ENCODE data around the gene RUBCNL. TPM values are rescaled to one million over a fixed set of nuclear protein-coding genes. Genes with fewer than 3 reads are reported as not detected.
A peak's percentile ranks its signal among the peaks of the same experiment; 100 is the strongest.

The RUBCNL gene
- total RNA-seq, 2 experiments from 2014 or later = 0.36 to 0.74 TPM

DNA sequence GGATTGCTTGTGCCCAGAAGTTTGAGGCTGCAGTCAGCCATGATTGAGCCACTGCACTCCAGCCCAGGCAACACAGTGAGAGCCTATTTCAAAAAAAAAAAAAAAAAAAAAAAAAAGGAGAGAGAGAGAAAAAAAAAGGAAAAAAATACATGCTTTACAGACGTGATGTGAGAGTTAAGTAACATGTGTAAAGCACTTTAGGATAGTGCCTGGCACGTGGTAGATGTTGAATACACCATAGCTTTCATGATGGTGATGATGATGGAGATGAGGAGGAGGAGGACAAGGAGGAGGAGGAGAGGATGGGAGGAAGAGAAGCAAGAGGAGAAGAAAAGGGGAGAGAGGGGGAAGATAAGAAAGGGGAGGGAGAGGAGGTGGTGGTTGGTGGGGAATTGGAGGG is 15.1 kb upstream of the RUBCNL start:
- ChIA-PET POLR2A (no interaction called here), CTCF (no interaction called here)
- Mint-ChIP-seq H3K4me1 (ENCODE audit: low read depth) (peaks cover 7% of the 10 kb centered on the region), H3K9me3 (no peaks in the 10 kb centered on the region), H3K36me3 (ENCODE audit: low read depth) (no peaks in the 10 kb centered on the region), H3K4me3 (no peak overlapping the region), H3K27ac (no peak overlapping the region), H3K27me3 (no peaks in the 10 kb centered on the region)
- TF ChIP-seq CTCF (IDR thresholded peaks at IDR 0.05) = no peak
- no peak for DNase-seq
- intact Hi-C loops (cut with micrococcal nuclease) = no loop called here
- ATAC-seq = no peak

GRCh38 chr13:46401432-46401831 is 14.4 kb upstream of the RUBCNL start:
- Mint-ChIP-seq H3K27me3 (no peaks in the 10 kb centered on the region), H3K4me3 (no peak overlapping the region), H3K36me3 (ENCODE audit: low read depth) (no peaks in the 10 kb centered on the region), H3K9me3 (no peaks in the 10 kb centered on the region), H3K4me1 (ENCODE audit: low read depth) (peaks cover 7% of the 10 kb centered on the region), H3K27ac (no peak overlapping the region)
- intact Hi-C loops (cut with micrococcal nuclease) = no loop called here
- ChIA-PET CTCF (no interaction called here), POLR2A (no interaction called here)
- ATAC-seq (no peak), DNase-seq (no peak)
- TF ChIP-seq CTCF (IDR thresholded peaks at IDR 0.05) = no peak

- Mint-ChIP-seq H3K36me3 (ENCODE audit: low read depth) (no peaks in the 10 kb centered on the region), H3K4me3 (no peak overlapping the region), H3K9me3 (no peaks in the 10 kb centered on the region), H3K4me1 (ENCODE audit: low read depth) (no peaks in the 10 kb centered on the region), H3K27me3 (no peaks in the 10 kb centered on the region), H3K27ac (no peak overlapping the region)
- intact Hi-C loops (cut with micrococcal nuclease) = no loop called here
- CTCF ChIA-PET = no interaction called here
- TF ChIP-seq CTCF (IDR thresholded peaks at IDR 0.05) = no peak
- DNase-seq (no peak), ATAC-seq (no peak)
- POLR2A ChIA-PET = no interaction called here
Observed at GRCh38 chr13:46396341-46396740, 9.3 kb upstream of the RUBCNL start.

- POLR2A ChIA-PET = interaction anchor here (0.6 to 0.8 kb wide), 2 partner anchors 46 to 319 kb away, joined by 3 to 4 read pairs; no protein-coding TSS in a partner anchor
Observed at GRCh38 chr13:46392967-46393366, 5.9 kb upstream of the RUBCNL start.

More at GRCh38 chr13:46392967-46393366, 5.9 kb upstream of the RUBCNL start:
- TF ChIP-seq CTCF (IDR thresholded peaks at IDR 0.05) = no peak
- CTCF ChIA-PET = no interaction called here
- Mint-ChIP-seq H3K4me3 (no peak overlapping the region), H3K36me3 (ENCODE audit: low read depth) (no peaks in the 10 kb centered on the region), H3K27ac (no peak overlapping the region), H3K9me3 (no peaks in the 10 kb centered on the region), H3K4me1 (ENCODE audit: low read depth) (peaks cover 15% of the 10 kb centered on the region), H3K27me3 (peaks cover 3% of the 10 kb centered on the region)
- DNase-seq (no peak), ATAC-seq (peak; percentile 63)
- intact Hi-C loops (cut with micrococcal nuclease) = no loop called here
